CD4-positive, alpha-beta T cell (primary cell): ENCODE results near the gene FOXB1. TPM values are rescaled to one million over a fixed set of nuclear protein-coding genes. Genes with fewer than 3 reads are reported as not detected.
A peak's percentile ranks its signal among the peaks of the same experiment; 100 is the strongest.

Experiments used
- ATAC-seq: fragments of 200-7000 bp; cut with Tn5 transposase; one replicate; pipeline ENCODE4 v1.10.0; 2022; ENCODE audit warnings: mild to moderate bottlenecking; ENCODE audit not compliant: poor library complexity
- CTCF ChIA-PET: fragments of 350-600 bp; sonication (Branson Sonifier 250); formaldehyde crosslinking; loops from one replicate; lab custom pipeline; 2021; ENCODE audit warnings: antibody characterized with exemption, inconsistent platforms; lab: Charles Lee
- POLR2A ChIA-PET: fragments of 350-600 bp; sonication (Branson Sonifier 250); formaldehyde crosslinking; loops from one replicate; lab custom pipeline; 2021; ENCODE audit warnings: antibody characterized with exemption, inconsistent platforms; lab: Charles Lee
- DNase-seq, 14 experiments: peaks; one replicate each; pipeline ENCODE4 v3.0.0-alpha.2; 2013 to 2020; ENCODE audit warnings: mixed read lengths in 2 of 14
- H3K27ac ChIP-seq, 2 donors: one replicate each; pipeline versions ENCODE4 v1.5.1 to v1.7.0; 2013; ENCODE audit warnings: low read length in 2 of 2, low read depth in 1 of 2, mild to moderate bottlenecking in 1 of 2
- H3K27me3 ChIP-seq, 2 experiments: 1 replicate in 1 of 2; 2 replicates in 1 of 2; pipeline versions ENCODE4 v1.6.1 to v1.7.0; 2013; ENCODE audit warnings: low read length in 2 of 2, control low read depth in 1 of 2, mild to moderate bottlenecking in 1 of 2, moderate library complexity in 1 of 2; ENCODE audit not compliant: insufficient read depth in 2 of 2, control insufficient read depth in 1 of 2
- H3K36me3 ChIP-seq: one replicate; pipeline ENCODE4 v1.6.1; 2013; ENCODE audit warnings: low read length, control low read depth; ENCODE audit not compliant: insufficient read depth
- H3K4me1 ChIP-seq: one replicate; pipeline ENCODE4 v1.6.1; 2013; ENCODE audit warnings: low read length, control low read depth; ENCODE audit not compliant: insufficient read depth
- H3K4me3 ChIP-seq: one replicate; pipeline ENCODE4 v1.5.1; 2013; ENCODE audit warnings: mild to moderate bottlenecking, low read length, moderate library complexity
- H3K9me3 ChIP-seq, 2 experiments: 1 replicate in 1 of 2; 2 replicates in 1 of 2; pipeline versions ENCODE4 v1.6.1 to v1.7.0; 2013; ENCODE audit warnings: low read length in 2 of 2, mild to moderate bottlenecking in 2 of 2, control low read depth in 1 of 2, moderate library complexity in 1 of 2; ENCODE audit not compliant: control insufficient read depth in 1 of 2, insufficient read depth in 1 of 2
- H3K27ac Mint-ChIP-seq: one replicate; pipeline ENCODE4 v1.8.0; 2020; ENCODE audit warnings: mixed read lengths
- H3K27me3 Mint-ChIP-seq: one replicate; pipeline ENCODE4 v1.8.0; 2021; ENCODE audit warnings: mixed read lengths
- H3K36me3 Mint-ChIP-seq: one replicate; pipeline ENCODE4 v1.8.0; 2021; ENCODE audit warnings: low read depth, mixed read lengths
- H3K4me1 Mint-ChIP-seq: one replicate; pipeline ENCODE4 v1.8.0; 2021; ENCODE audit warnings: low read depth, mixed read lengths
- H3K4me3 Mint-ChIP-seq: one replicate; pipeline ENCODE4 v1.8.0; 2020; ENCODE audit warnings: mild to moderate bottlenecking, mixed read lengths
- H3K9me3 Mint-ChIP-seq: one replicate; pipeline ENCODE4 v1.8.0; 2020; ENCODE audit warnings: mixed read lengths
- CTCF ChIP-seq: fragments of 200-600 bp; IDR thresholded peaks from one replicate; pipeline ENCODE4 v1.8.0; 2022; ENCODE audit warnings: antibody characterized with exemption, mild to moderate bottlenecking
- intact Hi-C, 2 experiments: fragments of 100-400 bp; cut with DNase I in 1 of 2; cut with micrococcal nuclease in 1 of 2; formaldehyde crosslinking; loops; one replicate each; pipeline versions ENCODE4 v1.15.1 to v1.9.0; 2023 to 2025; cut with DNase I, micrococcal nuclease
- total RNA-seq, 174 experiments: library from RNA in 2 of 174; stranded (reverse) in 2 of 174; gene quantifications; one replicate each; pipeline ENCODE4 v1.2.3 and lab custom pipeline; 2021 to 2026

FOXB1 gene
- total RNA-seq, 2 experiments from 2014 or later = 0.14 to 0.19 TPM

- H3K27me3 Mint-ChIP-seq = peaks cover 96% of the 10 kb centered on the region
- Histone ChIP-seq H3K9me3 (peaks cover 0 to 51% of the 10 kb centered on the region in 2 experiments), H3K27ac (no peak overlapping the region), H3K36me3 (no peaks in the 10 kb centered on the region), H3K4me3 (no peak overlapping the region), H3K4me1 (peaks cover 52% of the 10 kb centered on the region), H3K27me3 (peaks cover 80 to 93% of the 10 kb centered on the region in 2 experiments)
- ChIA-PET CTCF (no interaction called here), POLR2A (interaction anchor here (3.4 kb wide), 1 partner anchor 9 kb away, joined by 13 read pairs; the partner anchor contains the start of gene FOXB1)
- ATAC-seq (no peak), DNase-seq (no peak)
- H3K4me3 Mint-ChIP-seq = peak overlapping the region; percentile 45
- H3K4me1 Mint-ChIP-seq = peaks cover 59% of the 10 kb centered on the region
- intact Hi-C loops = loop anchor here (1.0 to 10.0 kb wide), 6 partner anchors 38 to 579 kb away; partner anchors contain the start of gene ANXA2 (in 1 of the 2)
- no peaks in the 10 kb centered on the region for H3K36me3 Mint-ChIP-seq
- H3K9me3 Mint-ChIP-seq = peaks cover 4% of the 10 kb centered on the region
- no peak for TF ChIP-seq CTCF
- H3K27ac Mint-ChIP-seq = no peak overlapping the region
These were observed 8.4 kb upstream of the FOXB1 start for GRCh38 chr15:59995568-59996297.

DNA sequence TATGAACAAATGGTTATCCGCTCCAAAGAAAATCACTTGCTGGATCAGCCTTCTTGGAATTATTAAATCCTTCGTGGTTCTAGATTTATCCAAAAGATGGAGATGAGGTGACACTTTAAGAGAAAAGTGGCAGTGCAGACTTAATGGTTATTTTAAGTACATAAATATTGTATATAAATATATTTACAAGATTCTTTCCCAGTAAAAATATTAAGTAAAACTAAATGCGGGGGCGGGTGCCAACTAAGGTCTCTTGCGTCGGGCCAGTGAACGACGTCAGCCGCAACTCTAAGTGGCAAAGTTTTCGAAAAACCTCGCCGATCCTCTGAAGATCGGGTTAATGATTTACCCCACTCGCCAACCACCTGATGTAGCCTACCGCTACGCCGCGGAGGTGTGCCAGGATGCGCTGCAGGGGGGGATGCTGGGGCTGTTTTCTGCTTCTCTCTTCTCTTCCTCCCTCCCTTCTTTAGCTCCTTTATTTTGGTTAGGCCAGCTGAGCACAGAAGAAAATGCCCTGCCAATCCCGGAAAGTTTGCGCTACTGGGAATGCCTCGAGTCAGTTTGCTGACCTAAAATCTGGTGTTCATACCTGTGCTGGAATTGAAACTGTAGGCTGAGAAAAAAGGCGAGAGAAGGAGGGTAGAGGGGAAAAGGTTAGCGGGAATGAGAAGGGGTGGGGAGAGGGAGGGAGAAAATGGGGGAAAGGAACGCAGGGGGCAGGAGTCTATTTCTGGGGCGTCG is 7.6 kb upstream of the FOXB1 start:
- Histone ChIP-seq H3K27me3 (peaks cover 88 to 93% of the 10 kb centered on the region in 2 experiments), H3K9me3 (peaks cover 0 to 55% of the 10 kb centered on the region in 2 experiments), H3K4me3 (no peak overlapping the region), H3K27ac (no peak overlapping the region), H3K36me3 (no peaks in the 10 kb centered on the region), H3K4me1 (peaks cover 52% of the 10 kb centered on the region)
- ChIA-PET POLR2A (interaction anchor here (0.6 to 2.2 kb wide), 3 partner anchors 10 to 402 kb away, joined by 3 to 9 read pairs (median 3); partner anchors contain the start of gene ANXA2), CTCF (interaction anchor here (1.1 to 2.0 kb wide), 2 partner anchors 10 to 131 kb away, joined by 5 to 6 read pairs; no protein-coding TSS in a partner anchor)
- intact Hi-C loops = loop anchor here (5.0 to 10.0 kb wide), 5 partner anchors 79 to 578 kb away; partner anchors contain the start of gene ANXA2 (in 1 of the 2)
- TF ChIP-seq CTCF = no peak
- H3K27me3 Mint-ChIP-seq = peaks cover 98% of the 10 kb centered on the region
- H3K9me3 Mint-ChIP-seq = peaks cover 8% of the 10 kb centered on the region
- H3K27ac Mint-ChIP-seq = no peak overlapping the region
- peak overlapping the region; percentile 45 for H3K4me3 Mint-ChIP-seq
- DNase-seq (peak in 2 of 14 experiments; percentile 4 to 19), ATAC-seq (no peak)
- peaks cover 66% of the 10 kb centered on the region for H3K4me1 Mint-ChIP-seq
- H3K36me3 Mint-ChIP-seq = peaks cover 5% of the 10 kb centered on the region

GRCh38 chr15:59997070-59997701 is 6.9 kb upstream of the FOXB1 start:
- ChIA-PET CTCF (interaction anchor here (0.6 to 2.0 kb wide), 5 partner anchors 10 to 245 kb away, joined by 3 to 6 read pairs (median 4); no protein-coding TSS in a partner anchor), POLR2A (interaction anchor here (1.1 to 2.2 kb wide), 4 partner anchors 9 to 130 kb away, joined by 3 to 9 read pairs (median 4); no protein-coding TSS in a partner anchor)
- peaks cover 4 to 61% of the 10 kb centered on the region in 2 experiments for H3K9me3 ChIP-seq
- H3K27me3 ChIP-seq = peaks cover 95 to 100% of the 10 kb centered on the region in 2 experiments
- intact Hi-C loops = loop anchor here (5.0 to 10.0 kb wide), 5 partner anchors 80 to 578 kb away; partner anchors contain the start of gene ANXA2 (in 1 of the 2)
- no peak overlapping the region for H3K4me3 ChIP-seq
- H3K4me1 ChIP-seq = peaks cover 52% of the 10 kb centered on the region
- peaks cover 73% of the 10 kb centered on the region for H3K4me1 Mint-ChIP-seq
- H3K36me3 ChIP-seq = no peaks in the 10 kb centered on the region
- peak in 12 of 14 experiments; percentile 25 to 77 (median 49) for DNase-seq
- no peak overlapping the region for H3K27ac ChIP-seq
- H3K27ac Mint-ChIP-seq = no peak overlapping the region
- H3K9me3 Mint-ChIP-seq = peaks cover 8% of the 10 kb centered on the region
- H3K4me3 Mint-ChIP-seq = no peak overlapping the region
- peaks cover 9% of the 10 kb centered on the region for H3K36me3 Mint-ChIP-seq
- H3K27me3 Mint-ChIP-seq = peaks cover 98% of the 10 kb centered on the region
- ATAC-seq = peak; percentile 65
- TF ChIP-seq CTCF = no peak
